NCI-H2107 treated with DMSO at 0.1 percent for 48 hours (cell line): ENCODE results near the gene DLG5.

Source experiments
- DNase-seq: peaks from one replicate; lab custom pipeline; 2025; ENCODE audit not compliant: unreplicated experiment; lab: John Stamatoyannopoulos, UW

The DLG5 gene

DNA sequence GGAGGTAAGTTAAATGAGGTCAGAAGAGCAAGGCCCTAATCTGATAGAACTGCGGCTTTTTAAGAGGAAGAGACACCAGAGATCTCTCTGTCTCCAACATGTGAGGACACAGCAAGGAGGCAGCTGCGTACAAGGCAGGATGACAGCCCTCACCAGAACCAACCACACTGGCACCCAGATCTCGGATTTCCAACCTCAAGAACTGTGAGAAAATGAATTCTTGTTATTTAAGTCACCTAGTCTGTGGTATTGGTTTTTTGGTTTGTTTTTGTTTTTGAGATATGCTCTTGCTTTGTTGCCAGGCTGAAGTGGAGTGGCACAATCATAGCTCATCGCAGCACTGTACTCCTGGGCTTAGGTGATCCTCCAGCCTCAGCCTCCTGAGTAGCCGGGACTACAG, 127.2 kb downstream of the DLG5 start:
- DNase-seq = no peak

DNA sequence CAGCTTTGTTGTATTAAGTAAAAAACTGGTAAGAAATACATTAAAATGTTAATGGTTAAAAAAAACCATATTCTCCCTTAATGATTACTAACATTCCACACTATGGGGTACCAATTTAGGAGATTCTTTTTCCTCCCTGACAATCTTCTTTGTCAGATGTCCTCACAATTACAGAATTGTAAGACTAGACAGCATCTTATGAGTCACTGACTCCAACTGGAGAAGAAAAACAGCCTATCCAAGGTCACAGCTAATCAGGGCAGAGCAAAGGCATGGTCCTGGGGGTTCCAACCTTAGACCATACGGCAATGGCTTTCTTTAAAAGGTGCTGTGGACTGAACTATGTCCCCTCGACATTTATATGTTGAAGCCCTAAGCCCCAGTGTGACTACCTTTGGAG, 127.6 kb downstream of the DLG5 start:
- no peak for DNase-seq

GRCh38 chr10:77796311-77796915, 130.1 kb downstream of the DLG5 start:
- no peak for DNase-seq

- DNase-seq = no peak
Observed at GRCh38 chr10:77795426-77796055, 131.0 kb downstream of the DLG5 start.

GRCh38 chr10:77794256-77795142, 132.1 kb downstream of the DLG5 start:
- no peak for DNase-seq

GRCh38 chr10:77793831-77794230, 132.7 kb downstream of the DLG5 start:
- DNase-seq = no peak

DNA sequence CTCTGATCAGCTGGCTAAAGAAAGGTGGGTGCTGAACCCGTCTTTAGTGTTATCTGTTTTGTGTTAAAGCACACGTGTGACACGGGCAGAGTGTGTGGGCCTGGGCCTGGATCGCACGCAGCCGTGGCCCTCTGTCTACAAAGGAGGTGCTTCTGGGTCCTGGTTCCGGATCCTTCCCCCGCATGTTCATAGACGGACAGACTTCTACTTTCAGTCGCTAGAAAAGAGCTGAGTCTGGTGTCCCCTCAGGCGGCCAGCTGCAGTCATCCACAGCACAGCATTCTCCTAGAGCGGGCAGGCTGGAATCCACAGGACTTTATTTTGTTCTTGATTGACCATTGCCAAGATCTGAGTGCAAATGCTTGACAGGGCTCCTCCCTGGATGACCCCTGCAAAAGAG, 134.4 kb downstream of the DLG5 start:
- DNase-seq = no peak

GRCh38 chr10:77791506-77791905, 135.0 kb downstream of the DLG5 start:
- DNase-seq = no peak

- no peak for DNase-seq
Observed at GRCh38 chr10:77789861-77790260, 136.7 kb downstream of the DLG5 start.

DNA sequence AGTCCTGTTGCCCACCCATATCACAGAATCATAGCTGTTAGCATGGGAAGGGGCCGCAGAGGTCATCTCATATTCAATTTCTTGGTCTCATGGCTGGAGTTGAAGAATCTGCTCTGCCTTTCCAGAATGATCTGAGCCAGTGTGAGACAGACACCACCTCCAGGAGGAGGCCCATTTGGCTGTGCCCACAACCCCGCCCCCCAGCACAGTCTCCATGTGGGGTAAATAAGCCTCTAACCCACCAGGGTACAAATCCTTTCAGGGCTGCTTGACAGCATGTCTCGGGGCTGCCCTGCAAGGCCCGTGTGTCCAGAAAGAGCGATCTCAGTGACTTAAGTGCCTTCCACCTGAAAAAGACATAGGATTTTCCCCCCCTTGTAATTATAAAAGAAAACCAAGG, 137.5 kb downstream of the DLG5 start:
- no peak for DNase-seq

GRCh38 chr10:77788496-77789010, 138.0 kb downstream of the DLG5 start:
- no peak for DNase-seq

GRCh38 chr10:77787440-77787839, 139.1 kb downstream of the DLG5 start:
- DNase-seq = no peak

GRCh38 chr10:77784856-77785255, 141.7 kb downstream of the DLG5 start:
- no peak for DNase-seq

- DNase-seq = no peak
Observed at GRCh38 chr10:77782328-77783061, 144.1 kb downstream of the DLG5 start.

GRCh38 chr10:77781451-77782327, 144.9 kb downstream of the DLG5 start:
- DNase-seq = no peak

- DNase-seq = no peak
Observed at GRCh38 chr10:77780180-77780579, 146.4 kb downstream of the DLG5 start.

- DNase-seq = no peak
Observed at GRCh38 chr10:77776487-77776886, 150.1 kb downstream of the DLG5 start.

- no peak for DNase-seq
Observed at GRCh38 chr10:77774940-77775391, 151.6 kb downstream of the DLG5 start.

DNA sequence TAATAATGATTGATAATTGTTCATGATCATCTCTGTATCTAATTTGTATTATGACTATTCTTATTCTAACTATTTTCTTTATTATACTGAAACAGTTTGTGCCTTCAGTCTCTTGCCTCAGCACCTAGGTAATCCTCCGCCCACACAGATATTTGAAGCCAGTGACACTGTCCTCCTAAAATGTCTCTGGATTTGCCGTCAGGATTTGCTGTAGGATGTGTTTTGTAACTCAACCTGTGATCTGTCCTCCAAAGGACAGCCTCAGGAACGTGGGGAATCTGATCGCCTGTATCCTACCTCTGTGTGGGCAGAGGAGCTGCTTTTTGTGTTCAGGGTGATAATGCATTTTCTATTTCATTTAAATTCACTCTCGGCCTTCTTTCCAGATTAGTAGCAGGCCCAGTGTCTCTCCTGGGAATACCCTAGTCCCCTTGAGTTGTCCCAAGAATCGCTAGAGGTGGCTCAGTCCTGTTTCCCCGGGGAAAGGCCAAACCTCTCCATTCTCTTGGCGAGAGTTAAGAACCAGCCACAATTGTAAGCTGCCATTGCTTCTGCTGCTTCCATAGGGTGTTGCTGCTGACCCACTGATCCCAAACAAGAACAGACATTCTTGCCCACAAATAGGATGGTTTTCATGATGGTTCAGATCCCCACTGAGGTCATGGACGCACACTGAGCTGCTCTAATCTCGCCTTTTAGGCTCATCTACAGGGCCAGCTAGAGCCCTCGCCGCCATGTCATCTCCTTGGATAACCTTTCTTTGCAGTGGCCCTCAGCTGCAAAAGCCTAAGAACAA, 152.7 kb downstream of the DLG5 start:
- no peak for DNase-seq
